Measurements from ENCODE around the gene NOL9.

- TF ChIP-seq CTCF (IDR thresholded peaks at IDR 0.05) (no peak), POLR2A (IDR thresholded peaks at IDR 0.05) (no peak)
These were observed 58.0 kb downstream of the NOL9 start for GRCh38 chr1:6496365-6496721.

All from right lobe of liver (tissue), 4 donors.